Immature natural killer cell (primary cell): Measurements from ENCODE around the gene CCDC195. TPM values are rescaled to one million over a fixed set of nuclear protein-coding genes. Genes with fewer than 3 reads are reported as not detected.

ENCODE experiments used
- DNase-seq, 3 donors: peaks; one replicate each; pipeline ENCODE4 v3.0.0; 2022; ENCODE audit warnings: mixed read lengths in 1 of 3
- H3K27ac Mint-ChIP-seq, 6 donors: one replicate each; pipeline ENCODE4 v1.8.0; 2020; ENCODE audit warnings: mixed read lengths in 6 of 6, mild to moderate bottlenecking in 5 of 6, inconsistent platforms in 4 of 6, moderate library complexity in 3 of 6
- H3K27me3 Mint-ChIP-seq, 3 donors: one replicate each; pipeline ENCODE4 v1.8.0; 2020 to 2021; ENCODE audit warnings: low read depth in 3 of 3, mild to moderate bottlenecking in 3 of 3, mixed read lengths in 3 of 3, moderate library complexity in 3 of 3, inconsistent platforms in 1 of 3
- H3K36me3 Mint-ChIP-seq, 3 donors: one replicate each; pipeline ENCODE4 v1.8.0; 2020; ENCODE audit warnings: mixed read lengths in 3 of 3, inconsistent platforms in 2 of 3, mild to moderate bottlenecking in 2 of 3
- H3K4me1 Mint-ChIP-seq, 2 donors: one replicate each; pipeline ENCODE4 v1.8.0; 2020; ENCODE audit warnings: inconsistent platforms in 2 of 2, mild to moderate bottlenecking in 2 of 2, mixed read lengths in 2 of 2, moderate library complexity in 1 of 2
- H3K4me3 Mint-ChIP-seq, 5 donors: one replicate each; pipeline ENCODE4 v1.8.0; 2020; ENCODE audit warnings: mild to moderate bottlenecking in 5 of 5, mixed read lengths in 5 of 5, inconsistent platforms in 3 of 5, moderate library complexity in 3 of 5
- H3K9me3 Mint-ChIP-seq, 6 donors: one replicate each; pipeline ENCODE4 v1.8.0; 2020; ENCODE audit warnings: mild to moderate bottlenecking in 6 of 6, mixed read lengths in 6 of 6, inconsistent platforms in 4 of 6, moderate library complexity in 3 of 6
- polyA plus RNA-seq, 3 donors: library from polyadenylated mRNA; unstranded; fragments of 300-500 nt; fragmentation: Illumina TruSeq; gene quantifications; one replicate each; pipeline ENCODE4 v1.2.3, GENCODE V29; 2021

The CCDC195 gene
- polyA plus RNA-seq, 3 donors from 2014 or later, result not detected

DNA sequence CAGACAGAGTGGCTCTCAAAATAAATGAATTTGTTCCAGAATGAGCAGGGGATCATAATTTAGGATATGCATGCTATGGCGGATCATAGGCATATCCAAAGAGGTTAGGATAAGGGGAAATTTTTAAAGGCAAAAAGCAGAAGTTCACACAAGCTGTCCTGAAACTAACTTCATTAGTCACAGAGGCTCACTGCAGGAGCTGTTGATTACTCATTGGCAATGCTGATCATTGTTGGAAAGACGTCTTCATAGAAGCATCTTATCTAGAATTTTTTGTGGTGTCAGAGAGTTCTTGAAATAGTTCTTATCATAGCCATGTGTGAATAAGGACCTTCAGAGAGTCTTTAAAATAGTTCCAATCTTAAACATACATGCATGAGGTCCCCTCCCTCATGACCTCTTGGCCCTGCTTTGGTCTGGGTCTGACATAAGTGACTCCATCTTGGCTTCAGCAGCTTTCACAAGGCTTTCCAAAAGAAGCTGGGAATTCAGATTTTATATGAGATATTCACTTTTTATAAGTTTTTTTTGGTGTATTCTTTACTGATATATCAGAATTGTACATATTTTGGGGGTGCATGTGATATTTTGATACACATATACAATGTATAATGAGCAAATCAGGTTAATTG, 7.5 kb upstream of the CCDC195 start:
- H3K9me3 Mint-ChIP-seq, result peaks cover 0 to 2% (median 0%) of the 10 kb centered on the region in 6 donors
- no peak for DNase-seq
- no peak overlapping the region for H3K27ac Mint-ChIP-seq
- H3K27me3 Mint-ChIP-seq, result peaks cover 0 to 14% (median 2%) of the 10 kb centered on the region in 3 donors
- H3K4me3 Mint-ChIP-seq, result no peak overlapping the region
- no peaks in the 10 kb centered on the region for H3K36me3 Mint-ChIP-seq
- no peaks in the 10 kb centered on the region for H3K4me1 Mint-ChIP-seq

- Mint-ChIP-seq H3K4me3 (no peak overlapping the region), H3K36me3 (no peaks in the 10 kb centered on the region), H3K9me3 (no peaks in the 10 kb centered on the region), H3K4me1 (no peaks in the 10 kb centered on the region), H3K27ac (no peak overlapping the region), H3K27me3 (peaks cover 0 to 14% (median 2%) of the 10 kb centered on the region in 3 donors)
- no peak for DNase-seq
Observed at GRCh38 chr2:224722770-224723169, 6.6 kb upstream of the CCDC195 start.

DNA sequence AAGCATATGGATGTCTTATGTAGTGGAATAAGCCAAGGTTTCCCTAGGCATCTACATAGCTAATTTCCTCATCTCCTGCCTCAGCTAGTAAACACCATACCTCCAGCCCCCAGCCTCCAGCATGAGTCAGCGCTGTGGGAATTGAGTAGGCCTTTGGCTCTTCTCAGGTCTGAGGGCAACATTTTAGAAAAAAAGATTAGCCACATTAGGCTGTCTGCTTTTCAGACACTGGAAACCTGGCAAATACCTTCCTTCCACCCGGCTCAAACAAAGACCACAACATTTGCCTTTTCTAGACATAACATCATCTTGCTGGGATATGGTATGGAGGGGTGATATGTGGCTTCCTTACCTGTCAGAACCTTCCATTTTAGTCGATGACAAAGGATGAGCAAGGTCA, 6.1 kb upstream of the CCDC195 start:
- Mint-ChIP-seq H3K36me3 (no peaks in the 10 kb centered on the region), H3K27ac (no peak overlapping the region), H3K27me3 (peaks cover 0 to 14% (median 2%) of the 10 kb centered on the region in 3 donors), H3K9me3 (no peaks in the 10 kb centered on the region), H3K4me1 (no peaks in the 10 kb centered on the region), H3K4me3 (no peak overlapping the region)
- DNase-seq, result no peak

DNA sequence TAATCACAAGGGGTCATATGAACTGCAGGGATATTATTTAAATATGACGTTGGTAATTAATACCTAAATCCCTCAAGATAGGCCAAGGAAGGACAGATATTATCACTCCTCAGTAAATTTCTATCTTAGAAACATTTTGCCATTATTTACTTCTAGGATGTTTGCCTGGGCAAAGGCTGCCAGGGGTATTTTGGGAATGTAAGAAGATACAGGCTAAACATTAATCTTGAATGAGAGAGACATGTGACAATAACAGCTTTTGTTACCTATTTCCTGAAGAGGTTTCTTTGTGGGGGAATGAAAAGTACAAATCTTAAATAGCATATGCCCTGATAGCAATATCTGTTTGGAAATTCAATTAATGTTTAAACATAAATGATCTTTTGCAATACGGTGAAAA, 756 bp upstream of the CCDC195 start:
- H3K27ac Mint-ChIP-seq, result no peak overlapping the region
- no peaks in the 10 kb centered on the region for H3K36me3 Mint-ChIP-seq
- no peak overlapping the region for H3K4me3 Mint-ChIP-seq
- no peak for DNase-seq
- H3K9me3 Mint-ChIP-seq, result peaks cover 0 to 7% (median 0%) of the 10 kb centered on the region in 6 donors
- H3K27me3 Mint-ChIP-seq, result peaks cover 0 to 9% (median 5%) of the 10 kb centered on the region in 3 donors
- H3K4me1 Mint-ChIP-seq, result no peaks in the 10 kb centered on the region

GRCh38 chr2:224711859-224712665, 4.1 kb downstream of the CCDC195 start:
- peaks cover 0 to 7% (median under 1%) of the 10 kb centered on the region in 6 donors for H3K9me3 Mint-ChIP-seq
- no peaks in the 10 kb centered on the region for H3K4me1 Mint-ChIP-seq
- H3K4me3 Mint-ChIP-seq, result no peak overlapping the region
- no peak for DNase-seq
- H3K36me3 Mint-ChIP-seq, result no peaks in the 10 kb centered on the region
- H3K27me3 Mint-ChIP-seq, result peaks cover 0 to 12% (median 11%) of the 10 kb centered on the region in 3 donors
- H3K27ac Mint-ChIP-seq, result no peak overlapping the region

GRCh38 chr2:224711381-224711780, 4.8 kb downstream of the CCDC195 start:
- H3K9me3 Mint-ChIP-seq, result peaks cover 0 to 7% (median under 1%) of the 10 kb centered on the region in 6 donors

DNA sequence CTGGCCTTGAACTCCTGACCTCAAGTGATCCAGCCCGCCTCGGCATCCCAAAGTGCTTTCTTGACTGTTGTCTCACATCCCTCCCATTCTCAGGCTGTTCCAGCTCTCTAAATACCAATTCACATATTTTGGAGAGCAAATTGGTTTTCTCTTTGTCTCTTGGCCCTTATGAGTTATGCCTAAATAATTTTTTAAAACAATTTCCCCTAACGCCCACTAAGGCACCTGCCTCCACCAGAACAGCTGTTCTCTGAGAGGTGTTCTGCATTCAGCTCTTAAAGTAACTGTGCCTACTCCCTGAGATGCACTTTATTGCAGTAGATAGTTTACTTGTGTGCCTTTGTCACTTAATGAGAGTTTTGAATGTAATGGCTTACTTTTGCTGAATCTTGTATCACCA, 6.9 kb downstream of the CCDC195 start:
- Mint-ChIP-seq H3K27ac (no peak overlapping the region), H3K27me3 (peaks cover 0 to 12% (median 6%) of the 10 kb centered on the region in 3 donors), H3K36me3 (no peaks in the 10 kb centered on the region), H3K4me3 (no peak overlapping the region), H3K4me1 (no peaks in the 10 kb centered on the region), H3K9me3 (peaks cover 0 to 5% (median under 1%) of the 10 kb centered on the region in 6 donors)
- no peak for DNase-seq

More at GRCh38 chr2:224711381-224711780, 4.8 kb downstream of the CCDC195 start:
- DNase-seq, result no peak
- Mint-ChIP-seq H3K36me3 (no peaks in the 10 kb centered on the region), H3K4me1 (no peaks in the 10 kb centered on the region), H3K27ac (no peak overlapping the region), H3K27me3 (peaks cover 0 to 12% (median 11%) of the 10 kb centered on the region in 3 donors), H3K4me3 (no peak overlapping the region)

DNA sequence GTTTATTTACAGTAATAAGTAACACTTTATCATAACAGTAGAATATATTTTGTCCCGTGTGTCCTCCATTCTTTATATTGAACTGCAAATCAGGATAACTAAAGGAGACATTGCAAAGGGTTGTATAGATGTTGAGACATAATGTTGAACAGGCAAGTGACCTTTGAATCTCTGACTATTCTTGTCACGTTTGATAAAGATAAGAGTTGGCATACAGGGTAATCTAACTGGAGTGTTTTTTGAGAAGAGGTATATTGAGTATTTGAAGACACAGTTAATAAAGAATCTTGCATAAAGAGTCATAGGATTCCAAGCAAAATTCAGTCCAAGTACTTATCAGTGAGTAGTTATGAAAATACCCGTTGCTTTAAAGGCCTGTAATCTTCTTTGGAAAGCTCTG, 21.7 kb downstream of the CCDC195 start:
- Mint-ChIP-seq H3K36me3 (no peaks in the 10 kb centered on the region), H3K9me3 (no peaks in the 10 kb centered on the region), H3K27me3 (peaks cover 0 to 4% (median 3%) of the 10 kb centered on the region in 3 donors), H3K4me3 (no peak overlapping the region), H3K27ac (no peak overlapping the region), H3K4me1 (no peaks in the 10 kb centered on the region)
- DNase-seq, result no peak

DNA sequence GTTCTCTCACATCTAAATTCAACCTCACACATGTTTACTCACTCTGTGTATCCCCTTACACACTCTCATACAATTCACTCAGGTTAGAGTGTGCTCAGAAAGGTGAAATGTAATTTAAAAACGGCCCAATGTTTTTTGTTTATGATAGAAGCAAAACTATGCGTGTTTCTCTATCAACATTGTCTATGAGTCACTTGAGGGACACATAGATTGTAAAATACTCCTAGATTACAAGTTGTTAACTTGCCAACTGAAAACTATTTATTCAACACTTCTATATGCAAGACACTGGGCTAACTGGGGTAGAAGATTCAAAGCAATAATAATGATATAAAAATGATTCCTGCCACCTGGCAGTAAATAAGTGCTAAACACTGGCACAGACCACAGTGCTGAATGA, 24.6 kb downstream of the CCDC195 start:
- Mint-ChIP-seq H3K27me3 (peaks cover 0 to 4% (median 3%) of the 10 kb centered on the region in 3 donors), H3K36me3 (no peaks in the 10 kb centered on the region), H3K27ac (no peak overlapping the region), H3K9me3 (no peaks in the 10 kb centered on the region), H3K4me1 (no peaks in the 10 kb centered on the region), H3K4me3 (no peak overlapping the region)
- no peak for DNase-seq

- no peak overlapping the region for H3K4me3 Mint-ChIP-seq
- no peak overlapping the region for H3K27ac Mint-ChIP-seq
- H3K4me1 Mint-ChIP-seq, result no peaks in the 10 kb centered on the region
- H3K9me3 Mint-ChIP-seq, result no peaks in the 10 kb centered on the region
- H3K27me3 Mint-ChIP-seq, result peaks cover 0 to 4% (median under 1%) of the 10 kb centered on the region in 3 donors
- no peak for DNase-seq
- H3K36me3 Mint-ChIP-seq, result no peaks in the 10 kb centered on the region
Observed at GRCh38 chr2:224690868-224691267, 25.3 kb downstream of the CCDC195 start.

GRCh38 chr2:224689539-224689938, 26.6 kb downstream of the CCDC195 start:
- Mint-ChIP-seq H3K27ac (no peak overlapping the region), H3K9me3 (no peaks in the 10 kb centered on the region), H3K27me3 (peaks cover 0 to 6% (median 2%) of the 10 kb centered on the region in 3 donors)

DNA sequence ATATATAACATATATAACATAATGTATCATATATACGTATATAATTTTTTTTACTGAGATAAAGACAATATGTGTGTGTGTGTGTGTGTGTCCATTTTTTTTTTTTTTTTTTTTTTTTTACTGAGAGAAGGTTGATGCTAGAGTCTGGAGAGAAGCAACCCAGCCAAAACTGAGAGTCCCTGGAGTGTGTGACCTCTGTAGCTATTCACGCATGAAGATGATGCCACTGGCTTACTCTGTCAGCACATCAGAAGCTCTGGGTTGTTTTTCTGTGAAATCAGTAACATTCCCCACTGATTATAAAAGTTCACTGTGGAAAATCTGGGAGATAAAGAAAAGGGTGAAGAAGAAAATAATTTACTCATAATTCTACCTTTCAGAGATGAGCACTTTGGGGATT, 27.2 kb downstream of the CCDC195 start:
- H3K9me3 Mint-ChIP-seq, result no peaks in the 10 kb centered on the region
- H3K36me3 Mint-ChIP-seq, result no peaks in the 10 kb centered on the region
- no peak for DNase-seq
- H3K4me1 Mint-ChIP-seq, result no peaks in the 10 kb centered on the region
- peaks cover 2 to 8% (median 3%) of the 10 kb centered on the region in 3 donors for H3K27me3 Mint-ChIP-seq
- H3K4me3 Mint-ChIP-seq, result no peak overlapping the region
- no peak overlapping the region for H3K27ac Mint-ChIP-seq

More at GRCh38 chr2:224689539-224689938, 26.6 kb downstream of the CCDC195 start:
- no peaks in the 10 kb centered on the region for H3K4me1 Mint-ChIP-seq
- H3K36me3 Mint-ChIP-seq, result no peaks in the 10 kb centered on the region
- H3K4me3 Mint-ChIP-seq, result no peak overlapping the region
- DNase-seq, result no peak

DNA sequence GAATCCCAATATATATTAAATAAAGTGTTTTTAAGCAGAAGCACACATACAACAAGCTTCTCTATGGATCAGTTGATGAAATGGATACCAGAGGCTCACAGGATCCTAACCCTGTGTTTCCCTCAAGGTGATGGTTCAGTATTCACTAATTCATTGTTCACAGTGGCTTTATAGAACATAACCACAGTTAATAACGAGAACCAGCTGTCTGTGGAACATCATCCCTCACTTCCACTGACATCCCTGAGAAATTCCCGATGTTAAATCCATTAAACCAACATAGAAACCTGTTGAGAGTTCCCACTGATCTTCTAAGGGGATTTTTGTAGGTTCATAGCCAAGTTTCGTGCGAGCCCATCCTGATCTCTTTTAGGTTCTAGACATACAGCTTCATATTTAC, 29.0 kb downstream of the CCDC195 start:
- Mint-ChIP-seq H3K27me3 (peaks cover 2 to 8% (median 3%) of the 10 kb centered on the region in 3 donors), H3K36me3 (no peaks in the 10 kb centered on the region), H3K4me1 (no peaks in the 10 kb centered on the region), H3K9me3 (no peaks in the 10 kb centered on the region), H3K4me3 (no peak overlapping the region), H3K27ac (no peak overlapping the region)
- DNase-seq, result no peak

GRCh38 chr2:224685121-224685520, 31.0 kb downstream of the CCDC195 start:
- no peak for DNase-seq
- Mint-ChIP-seq H3K27ac (no peak overlapping the region), H3K4me3 (no peak overlapping the region), H3K27me3 (peaks cover 2 to 6% (median 3%) of the 10 kb centered on the region in 3 donors), H3K9me3 (peaks cover 0 to 1% (median 0%) of the 10 kb centered on the region in 6 donors), H3K36me3 (no peaks in the 10 kb centered on the region), H3K4me1 (no peaks in the 10 kb centered on the region)
